ENCODE data around the gene TMEM234.

TMEM234 gene

DNA sequence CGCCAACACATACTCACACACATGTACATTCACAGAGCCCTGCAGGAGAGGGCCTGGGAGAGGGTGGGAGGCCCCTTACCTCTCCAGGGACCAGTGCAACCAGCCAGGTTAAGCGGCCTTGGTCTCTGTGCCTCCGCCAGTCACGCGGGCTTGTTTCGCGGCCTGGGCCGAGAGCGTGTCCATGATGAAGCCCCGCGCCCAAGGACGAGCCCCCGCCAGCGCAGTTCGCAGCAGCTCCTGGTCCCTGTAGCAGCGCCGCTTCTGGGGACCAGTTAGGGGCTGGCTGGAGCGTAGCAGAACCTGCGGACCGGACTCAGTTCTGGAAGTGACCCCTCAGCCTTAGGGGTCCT lies 17.6 kb upstream of the TMEM234 start:
- TF ChIP-seq, protein P1, sequence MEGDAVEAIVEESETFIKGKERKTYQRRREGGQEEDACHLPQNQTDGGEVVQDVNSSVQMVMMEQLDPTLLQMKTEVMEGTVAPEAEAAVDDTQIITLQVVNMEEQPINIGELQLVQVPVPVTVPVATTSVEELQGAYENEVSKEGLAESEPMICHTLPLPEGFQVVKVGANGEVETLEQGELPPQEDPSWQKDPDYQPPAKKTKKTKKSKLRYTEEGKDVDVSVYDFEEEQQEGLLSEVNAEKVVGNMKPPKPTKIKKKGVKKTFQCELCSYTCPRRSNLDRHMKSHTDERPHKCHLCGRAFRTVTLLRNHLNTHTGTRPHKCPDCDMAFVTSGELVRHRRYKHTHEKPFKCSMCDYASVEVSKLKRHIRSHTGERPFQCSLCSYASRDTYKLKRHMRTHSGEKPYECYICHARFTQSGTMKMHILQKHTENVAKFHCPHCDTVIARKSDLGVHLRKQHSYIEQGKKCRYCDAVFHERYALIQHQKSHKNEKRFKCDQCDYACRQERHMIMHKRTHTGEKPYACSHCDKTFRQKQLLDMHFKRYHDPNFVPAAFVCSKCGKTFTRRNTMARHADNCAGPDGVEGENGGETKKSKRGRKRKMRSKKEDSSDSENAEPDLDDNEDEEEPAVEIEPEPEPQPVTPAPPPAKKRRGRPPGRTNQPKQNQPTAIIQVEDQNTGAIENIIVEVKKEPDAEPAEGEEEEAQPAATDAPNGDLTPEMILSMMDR (IDR thresholded peaks at IDR 0.05): no peak
- Histone ChIP-seq H3K27ac (peak overlapping the region; percentile 60), H3K4me2 (ENCODE audit: low read length) (peak overlapping the region; percentile 92), H3K36me3 (ENCODE audit: control insufficient read depth, insufficient read depth, low read length) (no peaks in the 10 kb centered on the region), H2AFZ (peak overlapping the region; percentile 80), H3K4me1 (no peaks in the 10 kb centered on the region), H3K27me3 (ENCODE audit: control insufficient read depth, insufficient read depth, low read length) (no peaks in the 10 kb centered on the region), H3K9ac (no peak overlapping the region), H3K79me2 (no peaks in the 10 kb centered on the region), H3K4me3 (ENCODE audit: low read depth, low read length) (peak overlapping the region; percentile 58), H3K9me3 (ENCODE audit: control insufficient read depth, low read length) (no peaks in the 10 kb centered on the region)

GRCh38 chr1:32239337-32239736 lies 17.2 kb upstream of the TMEM234 start:
- H3K4me2 ChIP-seq (ENCODE audit: low read length): peak overlapping the region; percentile 92
- H3K27me3 ChIP-seq (ENCODE audit: control insufficient read depth, insufficient read depth, low read length): no peaks in the 10 kb centered on the region
- no peak overlapping the region for H3K4me3 ChIP-seq (ENCODE audit: low read depth, low read length)
- H2AFZ ChIP-seq: no peak overlapping the region
- H3K9ac ChIP-seq: no peak overlapping the region
- no peaks in the 10 kb centered on the region for H3K4me1 ChIP-seq
- H3K36me3 ChIP-seq (ENCODE audit: control insufficient read depth, insufficient read depth, low read length): no peaks in the 10 kb centered on the region
- H3K9me3 ChIP-seq (ENCODE audit: control insufficient read depth, low read length): no peaks in the 10 kb centered on the region
- TF ChIP-seq, protein P1 (IDR thresholded peaks at IDR 0.05): no peak
- H3K79me2 ChIP-seq: no peaks in the 10 kb centered on the region
- H3K27ac ChIP-seq: no peak overlapping the region

DNA sequence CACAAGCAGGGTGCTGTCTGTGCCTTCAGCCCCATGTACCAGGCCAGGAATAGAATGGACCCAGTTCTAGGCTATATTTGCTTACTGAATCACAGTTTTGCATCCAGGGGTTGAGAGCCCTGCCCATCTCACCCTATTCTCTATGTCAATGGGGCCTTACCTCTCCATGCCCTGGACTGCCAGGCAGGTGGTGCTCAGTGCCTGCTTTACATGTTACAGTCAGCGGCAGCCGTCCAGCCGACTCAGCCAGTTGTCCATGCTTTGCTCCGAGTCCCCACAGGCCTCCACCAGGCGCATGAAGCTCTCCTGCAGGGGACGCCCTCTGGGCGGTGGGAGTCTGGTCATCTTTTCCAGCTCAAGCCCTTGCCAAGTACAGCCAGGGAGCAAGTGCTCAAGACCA lies 12.6 kb upstream of the TMEM234 start:
- H3K4me3 ChIP-seq (ENCODE audit: low read depth, low read length): no peak overlapping the region
- no peaks in the 10 kb centered on the region for H3K27me3 ChIP-seq (ENCODE audit: control insufficient read depth, insufficient read depth, low read length)
- H3K4me1 ChIP-seq: no peaks in the 10 kb centered on the region
- no peak overlapping the region for H2AFZ ChIP-seq
- H3K36me3 ChIP-seq (ENCODE audit: control insufficient read depth, insufficient read depth, low read length): no peaks in the 10 kb centered on the region
- H3K79me2 ChIP-seq: no peaks in the 10 kb centered on the region
- no peaks in the 10 kb centered on the region for H3K9me3 ChIP-seq (ENCODE audit: control insufficient read depth, low read length)
- TF ChIP-seq, protein P1 (IDR thresholded peaks at IDR 0.05): no peak
- no peak overlapping the region for H3K9ac ChIP-seq
- H3K4me2 ChIP-seq (ENCODE audit: low read length): no peak overlapping the region
- no peak overlapping the region for H3K27ac ChIP-seq

GRCh38 chr1:32232558-32233304 lies 10.6 kb upstream of the TMEM234 start:
- no peak overlapping the region for H3K4me2 ChIP-seq (ENCODE audit: low read length)
- H3K4me1 ChIP-seq: no peaks in the 10 kb centered on the region
- no peaks in the 10 kb centered on the region for H3K36me3 ChIP-seq (ENCODE audit: control insufficient read depth, insufficient read depth, low read length)
- no peaks in the 10 kb centered on the region for H3K79me2 ChIP-seq
- H3K27ac ChIP-seq: no peak overlapping the region
- no peaks in the 10 kb centered on the region for H3K9me3 ChIP-seq (ENCODE audit: control insufficient read depth, low read length)
- TF ChIP-seq, protein P1 (IDR thresholded peaks at IDR 0.05): no peak
- H3K27me3 ChIP-seq (ENCODE audit: control insufficient read depth, insufficient read depth, low read length): no peaks in the 10 kb centered on the region
- H2AFZ ChIP-seq: no peak overlapping the region
- no peak overlapping the region for H3K9ac ChIP-seq
- H3K4me3 ChIP-seq (ENCODE audit: low read depth, low read length): no peak overlapping the region

DNA sequence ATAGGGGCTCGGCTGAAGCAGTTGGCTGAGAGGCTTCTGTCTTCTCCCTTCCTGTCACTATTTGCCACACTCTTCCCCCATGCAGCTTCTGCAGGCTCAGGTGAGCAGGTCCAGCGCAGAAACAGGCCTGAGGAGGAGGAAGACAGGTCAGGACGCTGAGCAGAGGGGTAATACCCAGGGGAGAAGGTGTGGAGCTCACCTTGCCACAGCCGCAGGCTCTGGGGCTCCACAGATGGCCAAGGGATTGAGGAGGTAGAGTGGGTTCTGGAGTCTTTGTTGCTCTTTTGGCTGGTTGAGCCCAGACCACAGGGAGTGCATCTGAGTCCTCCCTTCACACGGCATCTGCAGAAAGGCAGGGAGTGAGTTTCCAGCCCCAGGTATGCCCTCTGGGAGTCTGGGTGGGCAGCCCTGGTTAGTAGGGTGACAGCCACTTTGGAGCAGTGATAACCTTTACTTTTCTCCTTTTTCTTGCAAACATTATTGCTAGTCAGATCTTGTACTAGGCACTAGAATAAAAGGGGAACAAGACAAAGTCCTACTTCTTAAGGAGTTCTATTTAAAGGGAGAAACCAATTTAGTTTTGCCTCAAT lies 9.8 kb upstream of the TMEM234 start:
- H3K9ac ChIP-seq: no peak overlapping the region
- H3K9me3 ChIP-seq (ENCODE audit: control insufficient read depth, low read length): no peaks in the 10 kb centered on the region
- no peaks in the 10 kb centered on the region for H3K79me2 ChIP-seq
- no peak overlapping the region for H3K27ac ChIP-seq
- H3K4me1 ChIP-seq: no peaks in the 10 kb centered on the region
- no peak overlapping the region for H3K4me3 ChIP-seq (ENCODE audit: low read depth, low read length)
- H3K4me2 ChIP-seq (ENCODE audit: low read length): no peak overlapping the region
- TF ChIP-seq, protein P1 (IDR thresholded peaks at IDR 0.05): no peak
- no peaks in the 10 kb centered on the region for H3K36me3 ChIP-seq (ENCODE audit: control insufficient read depth, insufficient read depth, low read length)
- H3K27me3 ChIP-seq (ENCODE audit: control insufficient read depth, insufficient read depth, low read length): no peaks in the 10 kb centered on the region
- no peak overlapping the region for H2AFZ ChIP-seq

Data from parathyroid adenoma (tissue), 2 donors.